HEK293 (cell line): ENCODE measurements around the gene VRK3.
A peak's percentile ranks its signal among the peaks of the same experiment; 100 is the strongest.

Source experiments
- CTCF ChIA-PET: fragments of 350-600 bp; formaldehyde crosslinking; extraction: SDS; loops from one replicate; lab custom pipeline; 2021; ENCODE audit warnings: antibody characterized with exemption; lab: Yijun Ruan, JAX
- POLR2A ChIA-PET: fragments of 300-600 bp; formaldehyde crosslinking; extraction: SDS; loops from one replicate; lab custom pipeline; 2020; ENCODE audit warnings: antibody characterized with exemption, inconsistent platforms; lab: Yijun Ruan, JAX
- H3K27ac ChIP-seq: fragments of 200-500 bp; sonication (Bioruptor generic); 2 replicates; pipeline ENCODE4 v1.5.1; 2014; ENCODE audit warnings: low read depth, low read length, control low read depth, inconsistent platforms; ENCODE audit errors: extremely low read depth
- H3K36me3 ChIP-seq, 2 experiments: fragments of 200-500 bp in 1 of 2; sonication (Bioruptor generic) in 1 of 2; 1 replicate in 1 of 2; 2 replicates in 1 of 2; pipeline ENCODE4 v1.5.1; 2014 to 2017; ENCODE audit warnings: inconsistent platforms in 2 of 2, low read length in 2 of 2; ENCODE audit not compliant: control insufficient read depth in 2 of 2, insufficient read depth in 1 of 2
- H3K4me1 ChIP-seq: fragments of 200-500 bp; sonication (Bioruptor generic); 2 replicates; pipeline ENCODE4 v1.5.1; 2014; ENCODE audit warnings: mild to moderate bottlenecking, low read length, inconsistent platforms; ENCODE audit not compliant: control insufficient read depth, insufficient read depth
- H3K4me3 ChIP-seq: 2 replicates; pipeline ENCODE4 v1.5.1; 2011; ENCODE audit warnings: low read depth, mild to moderate bottlenecking, control low read depth, low read length, moderate library complexity
- H3K9me3 ChIP-seq: fragments of 200-500 bp; sonication (Bioruptor generic); 2 replicates; pipeline ENCODE4 v1.5.1; 2014; ENCODE audit warnings: low read depth, low read length, inconsistent platforms; ENCODE audit not compliant: control insufficient read depth, insufficient read depth
- GLI4 ChIP-seq: fragments of 450-650 bp; formaldehyde crosslinking; IDR thresholded peaks from 2 replicates; pipeline ENCODE4 v1.5.1; 2016; ENCODE audit warnings: missing biosample characterization, missing genetic modification characterization
- HOXA7 ChIP-seq: sonication (generic); formaldehyde crosslinking; IDR thresholded peaks from 2 replicates; pipeline ENCODE4 v1.8.1; 2022; ENCODE audit warnings: missing genetic modification reagents, borderline replicate concordance
- KLF16 ChIP-seq: fragments of 450-650 bp; formaldehyde crosslinking; IDR thresholded peaks from 2 replicates; pipeline ENCODE4 v1.5.1; 2017; ENCODE audit warnings: missing biosample characterization, missing genetic modification characterization
- PRDM6 ChIP-seq: fragments of 450-650 bp; formaldehyde crosslinking; IDR thresholded peaks from 2 replicates; pipeline ENCODE4 v1.5.1; 2017; ENCODE audit warnings: missing biosample characterization, missing genetic modification characterization
- SP2 ChIP-seq: fragments of 450-650 bp; formaldehyde crosslinking; IDR thresholded peaks from 2 replicates; pipeline ENCODE4 v1.5.1; 2016; ENCODE audit warnings: missing biosample characterization, missing genetic modification characterization
- ZBTB17 ChIP-seq: fragments of 450-650 bp; formaldehyde crosslinking; IDR thresholded peaks from 2 replicates; pipeline ENCODE4 v1.5.1; 2016; ENCODE audit warnings: missing biosample characterization, missing genetic modification characterization
- ZFP69B ChIP-seq: fragments of 450-650 bp; formaldehyde crosslinking; IDR thresholded peaks from 2 replicates; pipeline ENCODE4 v1.5.1; 2016; ENCODE audit warnings: missing biosample characterization, missing genetic modification characterization
- ZNF10 ChIP-seq: fragments of 450-650 bp; formaldehyde crosslinking; IDR thresholded peaks from 2 replicates; pipeline ENCODE4 v1.5.1; 2017; ENCODE audit warnings: missing biosample characterization, missing genetic modification characterization
- ZNF157 ChIP-seq: fragments of 450-650 bp; formaldehyde crosslinking; IDR thresholded peaks from 2 replicates; pipeline ENCODE4 v1.5.1; 2016; ENCODE audit warnings: missing biosample characterization, missing genetic modification characterization
- ZNF169 ChIP-seq: fragments of 450-650 bp; formaldehyde crosslinking; IDR thresholded peaks from 2 replicates; pipeline ENCODE4 v1.5.1; 2016; ENCODE audit warnings: missing biosample characterization, missing genetic modification characterization
- ZNF19 ChIP-seq: fragments of 450-650 bp; formaldehyde crosslinking; IDR thresholded peaks from 2 replicates; pipeline ENCODE4; 2016; ENCODE audit warnings: missing biosample characterization, missing genetic modification characterization, low read depth
- ZNF211 ChIP-seq: fragments of 450-650 bp; formaldehyde crosslinking; IDR thresholded peaks from 2 replicates; pipeline ENCODE4 v1.5.1; 2016; ENCODE audit warnings: low read depth, missing biosample characterization, missing genetic modification characterization
- ZNF280D ChIP-seq: fragments of 450-650 bp; formaldehyde crosslinking; IDR thresholded peaks from 2 replicates; pipeline ENCODE4 v1.5.1; 2016; ENCODE audit warnings: missing biosample characterization, missing genetic modification characterization
- ZNF302 ChIP-seq: fragments of 450-650 bp; formaldehyde crosslinking; IDR thresholded peaks from 2 replicates; pipeline ENCODE4 v1.5.1; 2016; ENCODE audit warnings: missing biosample characterization, missing genetic modification characterization, low read depth
- ZNF335 ChIP-seq: fragments of 450-650 bp; formaldehyde crosslinking; conservative IDR thresholded peaks from 2 replicates; pipeline ENCODE4 v1.5.1; 2016; ENCODE audit warnings: missing biosample characterization, missing genetic modification characterization
- ZNF404 ChIP-seq: fragments of 450-650 bp; formaldehyde crosslinking; IDR thresholded peaks from 2 replicates; pipeline ENCODE4 v1.5.1; 2017; ENCODE audit warnings: missing biosample characterization, missing genetic modification characterization
- ZNF510 ChIP-seq: fragments of 450-650 bp; formaldehyde crosslinking; IDR thresholded peaks from 2 replicates; pipeline ENCODE4 v1.5.1; 2018; ENCODE audit warnings: mild to moderate bottlenecking, missing genetic modification characterization, missing biosample characterization; ENCODE audit not compliant: insufficient replicate concordance
- ZNF513 ChIP-seq: fragments of 450-650 bp; IDR thresholded peaks from 2 replicates; pipeline ENCODE4 v1.5.1; 2018; ENCODE audit warnings: missing biosample characterization, missing genetic modification characterization
- ZNF514 ChIP-seq: fragments of 450-650 bp; formaldehyde crosslinking; IDR thresholded peaks from 2 replicates; pipeline ENCODE4 v1.5.1; 2016; ENCODE audit warnings: missing biosample characterization, missing genetic modification characterization
- ZNF664 ChIP-seq: fragments of 450-650 bp; formaldehyde crosslinking; IDR thresholded peaks from 2 replicates; pipeline ENCODE4 v1.5.1; 2016; ENCODE audit warnings: missing biosample characterization, missing genetic modification characterization
- ZNF704 ChIP-seq: fragments of 450-650 bp; formaldehyde crosslinking; IDR thresholded peaks from 2 replicates; pipeline ENCODE4 v1.5.1; 2016; ENCODE audit warnings: missing biosample characterization, missing genetic modification characterization
- ZSCAN4 ChIP-seq: fragments of 450-650 bp; formaldehyde crosslinking; IDR thresholded peaks from 2 replicates; pipeline ENCODE4 v1.5.1; 2017; ENCODE audit warnings: missing biosample characterization, missing genetic modification characterization
- ZXDB ChIP-seq: fragments of 450-650 bp; formaldehyde crosslinking; IDR thresholded peaks from 2 replicates; pipeline ENCODE4 v1.5.1; 2016; ENCODE audit warnings: missing biosample characterization, missing genetic modification characterization
- TF ChIP-seq, protein P1 (sequence below): fragments of 450-650 bp; formaldehyde crosslinking; IDR thresholded peaks from 2 replicates; pipeline ENCODE4 v1.5.1; 2016; ENCODE audit warnings: missing biosample characterization, missing genetic modification characterization

The VRK3 gene

DNA sequence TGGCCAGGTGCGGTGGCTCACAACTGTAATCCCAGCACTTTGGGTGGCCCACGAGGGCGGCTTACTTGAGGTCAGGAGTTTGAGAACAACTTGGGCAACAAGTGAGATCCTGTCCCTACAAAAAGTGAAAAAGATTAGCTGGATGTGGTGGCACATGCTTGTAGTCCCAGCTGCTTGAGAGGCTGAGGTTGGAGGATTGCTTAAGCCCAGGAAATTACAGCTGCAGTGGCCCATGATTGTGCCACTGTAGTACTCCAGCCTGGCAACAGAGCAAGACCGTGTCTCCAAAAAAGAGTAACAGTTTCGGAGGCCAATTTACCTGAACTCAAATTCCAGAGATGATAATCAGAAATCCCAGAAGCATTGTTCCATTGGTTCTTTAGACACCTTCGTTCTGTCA lies 5.1 kb upstream of the VRK3 start:
- no peak for TF ChIP-seq GLI4 (tag by site-specific recombination)
- no peak for TF ChIP-seq ZFP69B (tag by site-specific recombination)
- no peak for TF ChIP-seq ZNF510 (tag by site-specific recombination)
- TF ChIP-seq ZNF211 (tag by site-specific recombination): no peak
- no peak for TF ChIP-seq ZNF19 (tag by site-specific recombination)
- TF ChIP-seq ZNF335 (tag by site-specific recombination): no peak
- TF ChIP-seq ZBTB17 (tag by site-specific recombination): no peak
- TF ChIP-seq ZNF10 (tag by site-specific recombination): no peak
- TF ChIP-seq ZNF280D (tag by site-specific recombination): no peak
- TF ChIP-seq ZNF169 (tag by site-specific recombination): no peak
- no peak for TF ChIP-seq HOXA7 (CRISPR knock-in tag)
- TF ChIP-seq ZXDB (tag by site-specific recombination): no peak
- no peak for TF ChIP-seq ZNF664 (tag by site-specific recombination)
- TF ChIP-seq ZNF704 (tag by site-specific recombination): no peak
- no peak for TF ChIP-seq ZNF404
- no peak for TF ChIP-seq SP2 (tag by site-specific recombination)
- no peak for TF ChIP-seq ZNF302
- no peak for TF ChIP-seq KLF16 (tag by site-specific recombination)
- no peak for TF ChIP-seq PRDM6 (tag by site-specific recombination)
- Histone ChIP-seq H3K27ac (no peak overlapping the region), H3K4me1 (no peaks in the 10 kb centered on the region), H3K36me3 (peaks cover 46 to 67% of the 10 kb centered on the region in 2 experiments), H3K4me3 (no peak overlapping the region), H3K9me3 (no peaks in the 10 kb centered on the region)
- ChIA-PET POLR2A (interaction anchor here (0.6 to 1.9 kb wide), 2 partner anchors 94 to 100 kb away, joined by 3 to 5 read pairs; partner anchors contain the start of genes ATF5 and NUP62), CTCF (interaction anchor here (0.7 to 4.3 kb wide), 2 partner anchors 10 to 16 kb away, joined by 3 to 17 read pairs; no protein-coding TSS in a partner anchor)

GRCh38 chr19:50026550-50026906 lies 1.4 kb upstream of the VRK3 start:
- Histone ChIP-seq H3K9me3 (no peaks in the 10 kb centered on the region), H3K4me1 (peaks cover 6% of the 10 kb centered on the region), H3K27ac (no peak overlapping the region), H3K36me3 (peaks cover 18 to 37% of the 10 kb centered on the region in 2 experiments; a peak in 2 of 3 replicates), H3K4me3 (peak overlapping the region; percentile 73; the same call in 1 of the 2 replicates)
- ChIA-PET POLR2A (interaction anchor here (2.4 kb wide), 1 partner anchor 98 kb away, joined by 15 read pairs; the partner anchor contains the start of genes ATF5 and NUP62), CTCF (no interaction called here)
- TF ChIP-seq, protein P1, sequence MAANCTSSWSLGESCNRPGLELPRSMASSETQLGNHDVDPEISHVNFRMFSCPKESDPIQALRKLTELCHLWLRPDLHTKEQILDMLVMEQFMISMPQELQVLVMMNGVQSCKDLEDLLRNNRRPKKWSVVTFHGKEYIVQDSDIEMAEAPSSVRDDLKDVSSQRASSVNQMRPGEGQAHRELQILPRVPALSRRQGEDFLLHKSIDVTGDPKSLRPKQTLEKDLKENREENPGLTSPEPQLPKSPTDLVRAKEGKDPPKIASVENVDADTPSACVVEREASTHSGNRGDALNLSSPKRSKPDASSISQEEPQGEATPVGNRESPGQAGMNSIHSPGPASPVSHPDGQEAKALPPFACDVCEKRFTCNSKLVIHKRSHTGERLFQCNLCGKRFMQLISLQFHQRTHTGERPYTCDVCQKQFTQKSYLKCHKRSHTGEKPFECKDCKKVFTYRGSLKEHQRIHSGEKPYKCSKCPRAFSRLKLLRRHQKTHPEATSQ (tag by site-specific recombination): no peak
- TF ChIP-seq ZNF157 (tag by site-specific recombination) (0 out of 2 replicates have a peak, but pooled peaks have one; percentile 6), ZSCAN4 (tag by site-specific recombination) (no peak), ZNF513 (tag by site-specific recombination) (no peak), ZNF514 (tag by site-specific recombination) (no peak)
